Muscle layer of colon (tissue), 2 donors: ENCODE measurements around the gene LSM12.
A peak's percentile ranks its signal among the peaks of the same experiment; 100 is the strongest.
"Not testable (repeated sequence)": the region's sequence is repeated elsewhere in the genome, so short reads cannot be mapped to it uniquely, and the experiment has no call there.

Experiments
- H3K27ac ChIP-seq: one replicate; pipeline ENCODE4 v1.7.0; 2013; ENCODE audit warnings: low read depth, mild to moderate bottlenecking, low read length, moderate library complexity
- H3K27me3 ChIP-seq, 2 donors: one replicate each; pipeline ENCODE4 v1.7.0; 2013; ENCODE audit warnings: low read length in 2 of 2, mild to moderate bottlenecking in 2 of 2; ENCODE audit not compliant: insufficient read depth in 2 of 2, control insufficient read depth in 1 of 2
- H3K36me3 ChIP-seq: one replicate; pipeline ENCODE4 v1.7.0; 2013; ENCODE audit warnings: mild to moderate bottlenecking, low read length; ENCODE audit not compliant: insufficient read depth
- H3K4me1 ChIP-seq: one replicate; pipeline ENCODE4 v1.7.0; 2013; ENCODE audit warnings: mild to moderate bottlenecking, low read length; ENCODE audit not compliant: insufficient read depth
- H3K4me3 ChIP-seq, 2 donors: one replicate each; pipeline ENCODE4 v1.7.0; 2013; ENCODE audit warnings: low read length in 2 of 2, low read depth in 1 of 2, mild to moderate bottlenecking in 1 of 2, moderate library complexity in 1 of 2
- H3K9ac ChIP-seq: one replicate; pipeline ENCODE4 v1.7.0; 2013; ENCODE audit warnings: low read length
- H3K9me3 ChIP-seq: one replicate; pipeline ENCODE4 v1.7.0; 2013; ENCODE audit warnings: mild to moderate bottlenecking, low read length
- donor health status: abdominal sarcoma.
- donor health status: Adenocarcinoma of cecum.

LSM12 gene

DNA sequence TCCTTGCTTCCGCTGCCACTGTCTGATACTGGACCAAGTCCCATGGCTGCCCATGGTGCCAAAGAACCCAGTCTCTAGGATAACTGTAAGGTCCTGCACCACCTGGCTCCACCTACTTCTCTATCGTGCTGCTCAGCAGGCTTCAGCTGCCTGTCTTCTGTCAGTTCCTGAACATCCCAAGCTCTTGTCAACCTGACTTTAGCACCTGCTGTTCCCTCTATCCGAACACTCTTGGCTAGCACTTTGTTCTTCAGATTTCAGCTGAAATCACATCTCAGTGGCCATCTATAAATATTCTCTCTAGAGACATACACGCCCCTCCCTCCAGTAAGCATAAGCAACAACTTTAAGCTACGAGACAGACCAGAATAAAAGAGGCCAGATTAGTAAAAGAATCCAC, 36.7 kb downstream of the LSM12 start:
- Histone ChIP-seq H3K4me1 (no peaks in the 10 kb centered on the region), H3K9ac (no peak overlapping the region)

GRCh38 chr17:44024853-44025252, 41.6 kb downstream of the LSM12 start:
- Histone ChIP-seq H3K27me3 (no peaks in the 10 kb centered on the region), H3K4me3 (no peak overlapping the region), H3K36me3 (peaks cover 6% of the 10 kb centered on the region), H3K27ac (no peak overlapping the region), H3K9me3 (no peaks in the 10 kb centered on the region), H3K9ac (no peak overlapping the region), H3K4me1 (no peaks in the 10 kb centered on the region)

More for the DNA sequence above, 36.7 kb downstream of the LSM12 start:
- peaks cover 34% of the 10 kb centered on the region for H3K36me3 ChIP-seq
- no peak overlapping the region for H3K27ac ChIP-seq
- H3K4me3 ChIP-seq = no peak overlapping the region
- no peaks in the 10 kb centered on the region for H3K27me3 ChIP-seq
- no peaks in the 10 kb centered on the region for H3K9me3 ChIP-seq

GRCh38 chr17:44024271-44024663, 42.2 kb downstream of the LSM12 start:
- Histone ChIP-seq H3K36me3 (peaks cover 5% of the 10 kb centered on the region), H3K4me3 (no peak overlapping the region), H3K4me1 (no peaks in the 10 kb centered on the region), H3K9me3 (no peaks in the 10 kb centered on the region), H3K27me3 (no peaks in the 10 kb centered on the region), H3K27ac (no peak overlapping the region), H3K9ac (no peak overlapping the region)

- no peak overlapping the region for H3K9ac ChIP-seq
- no peaks in the 10 kb centered on the region for H3K4me1 ChIP-seq
- H3K27ac ChIP-seq = no peak overlapping the region
- H3K36me3 ChIP-seq = peaks cover 5% of the 10 kb centered on the region
- H3K9me3 ChIP-seq = no peaks in the 10 kb centered on the region
- no peak overlapping the region for H3K4me3 ChIP-seq
- H3K27me3 ChIP-seq = no peaks in the 10 kb centered on the region
Observed at GRCh38 chr17:44023545-44024270, 42.8 kb downstream of the LSM12 start.

GRCh38 chr17:44022246-44022645, 44.2 kb downstream of the LSM12 start:
- no peak overlapping the region for H3K4me3 ChIP-seq
- H3K4me1 ChIP-seq = no peaks in the 10 kb centered on the region
- no peak overlapping the region for H3K27ac ChIP-seq
- no peaks in the 10 kb centered on the region for H3K27me3 ChIP-seq
- no peak overlapping the region for H3K9ac ChIP-seq
- no peaks in the 10 kb centered on the region for H3K36me3 ChIP-seq
- H3K9me3 ChIP-seq = no peaks in the 10 kb centered on the region

DNA sequence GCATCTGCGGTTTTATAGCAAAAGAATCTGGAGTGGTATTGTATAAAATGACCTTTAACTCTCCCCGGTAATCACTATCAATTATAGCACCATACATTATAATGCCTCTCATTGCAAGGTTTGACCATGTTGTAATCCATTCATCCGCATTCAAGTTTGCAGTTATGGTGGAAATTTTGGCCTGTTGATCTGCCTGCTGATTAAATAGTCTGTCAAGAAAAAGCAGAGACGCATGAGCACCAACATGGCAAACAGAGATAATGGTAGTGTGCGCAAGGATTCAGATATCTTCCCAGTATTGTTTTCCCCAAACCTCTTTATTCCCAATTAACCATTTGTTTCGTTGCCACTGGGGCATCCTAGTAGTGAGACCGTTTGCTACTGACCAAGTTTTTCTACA, 45.2 kb downstream of the LSM12 start:
- H3K4me3 ChIP-seq, H3K9ac ChIP-seq, H3K36me3 ChIP-seq, H3K9me3 ChIP-seq, H3K4me1 ChIP-seq, H3K27me3 ChIP-seq, H3K27ac ChIP-seq: not testable (repeated sequence)

DNA sequence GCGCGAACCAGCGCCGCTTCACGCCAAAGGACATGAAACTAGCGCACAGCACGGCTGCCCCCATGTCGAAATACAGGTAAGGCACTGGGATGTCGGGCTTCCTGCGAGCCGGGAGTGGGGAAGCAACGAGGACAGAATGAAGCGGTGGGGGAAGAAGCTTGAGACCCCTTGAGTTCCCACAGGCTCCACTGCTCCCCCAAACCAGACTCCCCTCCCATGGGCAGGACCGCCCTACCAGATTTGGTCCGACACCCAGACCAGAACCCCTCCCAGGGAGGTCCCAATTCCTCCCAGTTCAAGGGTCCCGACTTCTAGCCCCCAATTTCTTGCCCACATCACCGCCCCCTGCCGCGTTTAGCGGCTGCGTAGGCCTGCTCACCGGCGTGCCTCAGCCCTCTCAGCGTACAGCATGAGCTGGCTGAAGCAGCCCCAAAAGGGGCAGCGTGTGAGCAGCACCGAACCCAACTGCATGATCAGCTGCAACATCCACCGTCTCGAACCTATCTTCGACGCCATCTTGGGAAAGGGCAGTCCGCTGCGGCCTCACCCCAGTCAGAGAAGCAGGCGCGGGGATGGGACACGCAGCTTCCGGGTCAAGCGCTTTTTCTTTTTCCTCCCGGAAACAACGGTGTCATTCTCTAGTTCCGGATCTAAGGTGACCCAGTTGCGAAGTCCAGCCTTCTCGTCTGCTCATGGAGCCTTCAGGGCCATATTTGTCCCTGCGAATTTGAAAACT, 51.9 kb downstream of the LSM12 start, which contains the start of gene TMEM101:
TMEM101 (minus strand) TSS at position 527 of the 736 bp plus-strand sequence; CDS start at position 516, 11 bp downstream.
- H3K36me3 ChIP-seq = peaks cover 14% of the 10 kb centered on the region
- H3K27me3 ChIP-seq = no peaks in the 10 kb centered on the region
- peak within 1 kb of the TSS; percentile 75 for H3K9ac ChIP-seq
- peak within 1 kb of the TSS; percentile 60 to 97 for H3K4me3 ChIP-seq
- H3K27ac ChIP-seq = peak within 1 kb of the TSS; percentile 62
- H3K4me1 ChIP-seq = peaks cover 8% of the 10 kb centered on the region
- no peaks in the 10 kb centered on the region for H3K9me3 ChIP-seq

DNA sequence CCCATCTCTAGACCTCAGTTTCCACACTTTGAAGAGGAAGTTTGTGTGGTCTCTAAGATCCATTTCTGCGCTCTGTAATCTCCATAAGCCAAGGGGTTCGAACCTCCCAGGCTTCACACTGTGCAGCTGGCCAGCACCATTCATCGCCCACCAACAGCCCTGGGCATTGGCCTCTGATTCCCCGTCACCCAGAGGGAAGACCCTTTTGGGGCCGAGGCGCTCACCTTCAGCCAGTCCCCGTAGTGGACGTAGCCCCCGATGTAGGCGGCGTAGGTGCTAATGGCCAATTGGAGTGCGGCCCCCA, 52.4 kb downstream of the LSM12 start:
- Histone ChIP-seq H3K4me3 (peak overlapping the region; percentile 60 to 97), H3K9ac (peak overlapping the region; percentile 75), H3K36me3 (peaks cover 14% of the 10 kb centered on the region), H3K4me1 (peaks cover 8% of the 10 kb centered on the region), H3K9me3 (no peaks in the 10 kb centered on the region), H3K27ac (no peak overlapping the region), H3K27me3 (no peaks in the 10 kb centered on the region)

DNA sequence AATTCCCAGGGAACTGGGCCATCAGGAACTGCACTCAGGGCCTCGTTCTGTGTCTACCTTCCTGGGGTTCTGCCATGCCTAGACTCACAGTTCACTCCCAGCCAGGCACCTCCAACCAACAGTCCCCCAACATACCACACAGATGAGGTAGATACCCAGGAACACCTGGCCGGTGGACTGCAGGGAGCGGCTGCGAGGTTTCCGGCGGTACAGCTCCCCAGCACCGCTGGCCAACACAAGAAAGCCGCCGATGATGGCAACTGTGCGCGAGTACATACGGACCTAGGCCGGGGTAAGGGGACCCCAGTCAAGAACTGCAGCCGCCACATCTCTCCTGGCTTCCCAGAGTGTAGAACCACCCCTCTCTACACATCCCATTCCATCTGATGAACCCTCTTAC, 53.6 kb downstream of the LSM12 start:
- H3K4me3 ChIP-seq = no peak overlapping the region
- H3K9ac ChIP-seq = no peak overlapping the region
- H3K36me3 ChIP-seq = peaks cover 14% of the 10 kb centered on the region
- no peaks in the 10 kb centered on the region for H3K9me3 ChIP-seq
- peaks cover 0 to under 1% of the 10 kb centered on the region in 2 donors for H3K27me3 ChIP-seq
- H3K4me1 ChIP-seq = peaks cover 13% of the 10 kb centered on the region
- no peak overlapping the region for H3K27ac ChIP-seq

GRCh38 chr17:44012391-44012790, 54.1 kb downstream of the LSM12 start:
- Histone ChIP-seq H3K27ac (no peak overlapping the region), H3K27me3 (peaks cover 0 to 5% of the 10 kb centered on the region in 2 donors), H3K36me3 (peaks cover 14% of the 10 kb centered on the region), H3K9me3 (no peaks in the 10 kb centered on the region), H3K4me1 (peaks cover 18% of the 10 kb centered on the region), H3K9ac (no peak overlapping the region), H3K4me3 (no peak overlapping the region)

DNA sequence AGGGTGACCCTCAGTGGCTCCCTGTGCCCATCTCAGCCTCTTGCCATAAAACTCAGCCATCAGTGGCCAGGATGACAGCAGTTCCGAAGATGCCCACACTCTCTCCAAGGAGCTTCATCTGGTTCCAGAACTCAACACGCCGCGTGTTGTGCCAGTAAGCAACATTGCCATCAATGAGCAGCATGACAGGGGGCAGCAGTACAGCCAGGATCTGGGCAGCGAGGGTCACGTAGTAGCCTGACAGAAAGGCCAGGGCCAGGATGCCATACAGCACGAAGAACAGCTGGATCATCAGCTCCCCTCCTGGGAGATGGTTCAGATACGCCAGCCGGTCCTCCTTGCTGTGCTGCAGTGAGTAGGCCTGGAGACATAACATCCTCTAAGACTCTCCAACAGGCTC, 54.6 kb downstream of the LSM12 start:
- H3K4me3 ChIP-seq = no peak overlapping the region
- H3K9ac ChIP-seq = no peak overlapping the region
- H3K4me1 ChIP-seq = peaks cover 23% of the 10 kb centered on the region
- no peaks in the 10 kb centered on the region for H3K9me3 ChIP-seq
- peaks cover 0 to 10% of the 10 kb centered on the region in 2 donors for H3K27me3 ChIP-seq
- no peak overlapping the region for H3K27ac ChIP-seq
- peaks cover 14% of the 10 kb centered on the region for H3K36me3 ChIP-seq
